Airway epithelial cell (primary cell): ENCODE data around the gene NUDT9. TPM values are rescaled to one million over a fixed set of nuclear protein-coding genes. Genes with fewer than 3 reads are reported as not detected.

ENCODE experiments used
- total RNA-seq: library from RNA; depleted of rRNA; stranded (reverse); fragments of >200 nt; gene quantifications from 2 replicates; pipeline ENCODE4 v1.2.3, GENCODE V29; 2015

Gene NUDT9
- total RNA-seq = 14.9 and 19.9 TPM in 2 replicates

GRCh38 chr4:87422104-87423052, at the start of gene NUDT9:
NUDT9 (plus strand) TSS chr4:87422573; CDS start chr4:87422906, 333 bp downstream.

GRCh38 chr4:87390891-87391575, 31.3 kb upstream of the NUDT9 start, which contains the start of gene HSD17B11:
HSD17B11 (minus strand) TSS chr4:87391188; CDS start chr4:87391070, 118 bp downstream.

Other genes with a start within 250 kb of the NUDT9 start
- gene KLHL8, start 202.0 kb upstream of the NUDT9 start, total RNA-seq = 3.4 and 4.9 TPM in 2 replicates
- gene HSD17B13, start 99.7 kb upstream of the NUDT9 start, total RNA-seq = not detected in 2 replicates
- gene HSD17B11, start 31.4 kb upstream of the NUDT9 start, total RNA-seq = 9.9 and 10.4 TPM in 2 replicates
- gene SPARCL1, start 106.8 kb downstream of the NUDT9 start, total RNA-seq = not detected in 2 replicates
- not detected in 2 replicates for gene DSPP, start 186.0 kb downstream of the NUDT9 start, total RNA-seq
- not detected in 2 replicates for gene DMP1, start 227.7 kb downstream of the NUDT9 start, total RNA-seq